Ascending aorta (tissue), 2 donors: Measurements from ENCODE around the gene CRTAC1. TPM values are rescaled to one million over a fixed set of nuclear protein-coding genes. Genes with fewer than 3 reads are reported as not detected.

ENCODE experiments used
- DNase-seq, 2 donors: peaks; one replicate each; pipeline ENCODE4 v3.0.0-alpha.2; 2019; ENCODE audit warnings: low spot score in 2 of 2
- H3K27ac ChIP-seq, 2 donors: fragments of 200-600 bp; sonication (generic); one replicate each; pipeline ENCODE4 v1.5.1; 2016 to 2017; ENCODE audit warnings: mild to moderate bottlenecking in 1 of 2
- H3K27me3 ChIP-seq: fragments of 200-600 bp; sonication (generic); one replicate; pipeline ENCODE4 v1.5.1; 2017
- H3K36me3 ChIP-seq, 2 donors: fragments of 200-600 bp; sonication (generic); one replicate each; pipeline ENCODE4 v1.5.1; 2016
- H3K4me1 ChIP-seq, 2 donors: fragments of 200-600 bp; sonication (generic); one replicate each; pipeline ENCODE4 v1.5.1; 2016 to 2017; ENCODE audit warnings: mild to moderate bottlenecking in 1 of 2
- H3K4me3 ChIP-seq, 2 donors: fragments of 200-600 bp; sonication (generic); one replicate each; pipeline ENCODE4 v1.5.1; 2016 to 2017; ENCODE audit warnings: mild to moderate bottlenecking in 1 of 2
- H3K9me3 ChIP-seq, 2 donors: fragments of 200-600 bp; sonication (generic); one replicate each; pipeline ENCODE4 v1.5.1; 2016
- CTCF ChIP-seq, 3 experiments: fragments of 200-600 bp in 2 of 3; fragments of 450-650 bp in 1 of 3; sonication (generic) in 2 of 3; IDR thresholded peaks; one replicate each; pipeline ENCODE4 v1.5.1; 2016 to 2019; ENCODE audit warnings: antibody characterized with exemption in 3 of 3, mild to moderate bottlenecking in 1 of 3, moderate library complexity in 1 of 3
- intact Hi-C: fragments of 100-400 bp; cut with DNase I; formaldehyde crosslinking; loops from one replicate; pipeline ENCODE4 v1.15.1; 2023
- total RNA-seq: library from RNA; depleted of rRNA; stranded (reverse); fragments of >200 nt; gene quantifications from one replicate; pipeline ENCODE4 v1.1.0, GENCODE V29; 2016

The CRTAC1 gene
- total RNA-seq, 1 donor from 2014 or later, result 25.2 TPM

- intact Hi-C loops, result no loop called here
- no peaks in the 10 kb centered on the region for H3K9me3 ChIP-seq
Observed at GRCh38 chr10:97922022-97922758, 108.2 kb downstream of the CRTAC1 start.

DNA sequence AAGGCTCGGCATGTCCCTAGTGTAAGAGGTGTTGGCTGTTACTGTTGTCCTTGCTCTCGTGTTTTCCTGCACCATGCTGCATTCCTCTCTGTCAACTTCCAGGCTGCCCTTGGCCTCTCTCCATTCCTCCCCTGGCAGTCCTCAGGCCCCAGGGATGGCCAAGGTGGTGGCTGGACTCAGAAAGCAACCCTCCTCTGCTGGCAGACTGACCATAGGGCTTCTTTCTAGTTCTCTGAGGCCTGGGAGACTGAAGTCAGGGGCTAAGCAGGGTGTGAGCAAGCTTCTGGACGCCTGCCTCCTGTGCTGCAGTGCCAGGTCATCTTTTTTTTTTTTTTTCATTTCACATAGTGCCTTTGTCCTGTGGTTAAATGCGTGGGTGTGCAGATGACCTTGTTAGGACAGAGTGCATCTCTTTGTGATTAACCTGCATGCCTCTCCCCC, 108.8 kb downstream of the CRTAC1 start:
- TF ChIP-seq CTCF (IDR thresholded peaks at IDR 0.05), result no peak
- intact Hi-C loops, result no loop called here
- no peaks in the 10 kb centered on the region for H3K36me3 ChIP-seq
- H3K4me3 ChIP-seq, result no peak overlapping the region
- H3K4me1 ChIP-seq, result no peaks in the 10 kb centered on the region
- no peak overlapping the region for H3K27ac ChIP-seq
- no peaks in the 10 kb centered on the region for H3K9me3 ChIP-seq
- no peak for DNase-seq
- no peaks in the 10 kb centered on the region for H3K27me3 ChIP-seq

More at GRCh38 chr10:97922022-97922758, 108.2 kb downstream of the CRTAC1 start:
- TF ChIP-seq CTCF (IDR thresholded peaks at IDR 0.05), result no peak
- no peak for DNase-seq
- Histone ChIP-seq H3K27ac (no peak overlapping the region), H3K4me1 (no peaks in the 10 kb centered on the region), H3K27me3 (no peaks in the 10 kb centered on the region), H3K36me3 (no peaks in the 10 kb centered on the region), H3K4me3 (no peak overlapping the region)

GRCh38 chr10:97920865-97921264, 109.6 kb downstream of the CRTAC1 start:
- no peaks in the 10 kb centered on the region for H3K9me3 ChIP-seq
- no peaks in the 10 kb centered on the region for H3K36me3 ChIP-seq
- intact Hi-C loops, result no loop called here
- no peak for DNase-seq
- TF ChIP-seq CTCF (IDR thresholded peaks at IDR 0.05), result no peak
- H3K4me3 ChIP-seq, result no peak overlapping the region
- H3K4me1 ChIP-seq, result no peaks in the 10 kb centered on the region
- no peaks in the 10 kb centered on the region for H3K27me3 ChIP-seq
- H3K27ac ChIP-seq, result no peak overlapping the region

- Histone ChIP-seq H3K9me3 (no peaks in the 10 kb centered on the region), H3K4me3 (no peak overlapping the region), H3K27me3 (no peaks in the 10 kb centered on the region), H3K27ac (no peak overlapping the region), H3K4me1 (no peaks in the 10 kb centered on the region), H3K36me3 (no peaks in the 10 kb centered on the region)
- intact Hi-C loops, result no loop called here
- TF ChIP-seq CTCF (IDR thresholded peaks at IDR 0.05), result no peak
- no peak for DNase-seq
Observed at GRCh38 chr10:97919012-97919411, 111.4 kb downstream of the CRTAC1 start.

DNA sequence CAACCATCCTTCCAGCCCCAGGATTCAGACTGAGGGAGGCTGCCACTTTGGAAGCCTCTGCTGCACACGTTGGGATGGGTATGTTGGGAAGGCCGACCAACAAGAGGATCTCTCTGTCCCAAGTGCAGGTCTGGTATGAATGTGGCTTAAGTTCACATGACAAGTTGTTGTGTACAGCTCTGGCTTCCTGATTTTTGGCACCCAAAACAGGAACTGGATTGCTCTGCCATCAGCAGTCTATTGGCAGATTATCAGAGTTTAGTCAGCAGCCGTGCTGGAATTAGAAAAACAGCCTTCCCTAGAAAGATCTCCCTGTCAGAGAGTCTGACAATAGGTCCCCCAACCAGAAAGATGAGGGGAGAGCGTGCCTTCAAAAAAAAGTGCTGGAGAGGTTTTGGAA, 113.8 kb downstream of the CRTAC1 start:
- no peak for TF ChIP-seq CTCF (IDR thresholded peaks at IDR 0.05)

More for the DNA sequence above, 113.8 kb downstream of the CRTAC1 start:
- Histone ChIP-seq H3K27ac (no peak overlapping the region), H3K4me1 (no peaks in the 10 kb centered on the region), H3K4me3 (no peak overlapping the region), H3K36me3 (no peaks in the 10 kb centered on the region), H3K9me3 (no peaks in the 10 kb centered on the region), H3K27me3 (no peaks in the 10 kb centered on the region)
- intact Hi-C loops, result no loop called here
- no peak for DNase-seq
